SK-N-MC (cell line): ENCODE measurements around the gene EID1.

Experiments used
- EZH2 ChIP-seq: fragments of 200-600 bp; sonication (generic); IDR thresholded peaks from one replicate; pipeline ENCODE4 v1.6.1; 2017; ENCODE audit warnings: antibody characterized with exemption
- FOXP2 ChIP-seq: optimal IDR thresholded peaks from 2 replicates; pipeline ENCODE3; 2011; ENCODE audit warnings: mild to moderate bottlenecking, moderate library complexity; ENCODE audit not compliant: insufficient read depth; ENCODE audit errors: extremely low read length, control extremely low read depth
- POLR2AphosphoS5 ChIP-seq: IDR thresholded peaks from 2 replicates; pipeline ENCODE4 v1.6.1; 2012; ENCODE audit warnings: mild to moderate bottlenecking, low read depth, low read length, borderline replicate concordance

- TF ChIP-seq EZH2 (no peak), POLR2AphosphoS5 (no peak), FOXP2 (no peak)
Measured at GRCh38 chr15:48893311-48893710, 15.4 kb downstream of the EID1 start.
